Vagina (tissue), 2 donors: ENCODE results near the gene PARP9. TPM values are rescaled to one million over a fixed set of nuclear protein-coding genes. Genes with fewer than 3 reads are reported as not detected.

Experiments used
- DNase-seq, 2 donors: peaks; one replicate each; pipeline ENCODE4 v3.0.0-alpha.2; 2017; ENCODE audit errors: extremely low spot score in 2 of 2
- H3K27ac ChIP-seq: fragments of 200-600 bp; sonication (generic); one replicate; pipeline ENCODE4 v1.5.1; 2019
- H3K27me3 ChIP-seq: fragments of 200-600 bp; sonication (generic); one replicate; pipeline ENCODE4 v1.5.1; 2019
- H3K36me3 ChIP-seq, 2 donors: fragments of 200-600 bp; sonication (generic); one replicate each; pipeline ENCODE4 v1.5.1; 2017 to 2019
- H3K4me1 ChIP-seq: fragments of 200-600 bp; sonication (generic); one replicate; pipeline ENCODE4 v1.5.1; 2019
- H3K4me3 ChIP-seq, 2 donors: fragments of 200-600 bp; sonication (generic); 1 replicate in 1 of 2; 2 replicates in 1 of 2; pipeline ENCODE4 v1.5.1; 2016 to 2019
- H3K9me3 ChIP-seq: fragments of 200-600 bp; sonication (generic); one replicate; pipeline ENCODE4 v1.5.1; 2019
- POLR2A ChIP-seq, 2 donors: fragments of 450-650 bp; IDR thresholded peaks; one replicate each; pipeline ENCODE4 v1.6.1; 2017; ENCODE audit warnings: antibody characterized with exemption in 2 of 2, mild to moderate bottlenecking in 2 of 2, moderate library complexity in 2 of 2
- POLR2AphosphoS5 ChIP-seq, 2 donors: sonication (generic); formaldehyde crosslinking; IDR thresholded peaks; one replicate each; pipeline ENCODE4 v1.9.0; 2017; ENCODE audit warnings: antibody characterized with exemption in 2 of 2, mild to moderate bottlenecking in 2 of 2, low read depth in 1 of 2; ENCODE audit not compliant: insufficient read depth in 1 of 2
- intact Hi-C: fragments of 100-400 bp; cut with DNase I; formaldehyde crosslinking; loops from one replicate; pipeline ENCODE4 v1.15.1; 2023
- total RNA-seq: library from RNA; depleted of rRNA; stranded (reverse); fragments of >200 nt; gene quantifications from one replicate; pipeline ENCODE4 v1.2.3, GENCODE V29; 2016
- TF ChIP-seq, protein P1 (sequence below), 3 experiments: fragments of 450-650 bp in 2 of 3; fragments of 200-600 bp in 1 of 3; sonication (generic) in 1 of 3; IDR thresholded peaks; one replicate each; pipeline ENCODE4 v1.5.1; 2017 to 2019; ENCODE audit warnings: antibody characterized with exemption in 3 of 3, mild to moderate bottlenecking in 2 of 3, moderate library complexity in 2 of 3

Gene PARP9
- total RNA-seq, 1 donor from 2014 or later: 19.4 TPM

DNA sequence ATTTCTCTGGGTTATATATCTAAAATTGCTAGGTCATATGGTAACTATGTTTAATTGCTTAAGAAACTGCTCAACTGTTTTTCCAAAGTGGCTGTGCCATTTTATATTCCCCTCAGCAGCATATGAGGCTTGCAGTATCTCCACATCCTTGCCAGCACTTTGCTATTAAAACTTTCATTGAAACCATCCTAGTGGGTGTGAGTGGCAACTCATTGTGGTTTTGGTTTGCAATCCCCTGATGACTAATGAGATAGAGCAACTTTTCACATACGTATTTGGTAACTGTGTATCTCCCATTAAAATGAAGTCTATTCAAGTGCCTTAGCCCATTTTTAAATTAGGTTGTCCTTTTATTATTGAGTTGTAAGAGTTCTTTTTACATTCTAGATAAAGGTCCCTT is 66.7 kb downstream of the PARP9 start:
- peaks cover 0 to 31% of the 10 kb centered on the region in 2 donors for H3K36me3 ChIP-seq
- TF ChIP-seq, protein P1, sequence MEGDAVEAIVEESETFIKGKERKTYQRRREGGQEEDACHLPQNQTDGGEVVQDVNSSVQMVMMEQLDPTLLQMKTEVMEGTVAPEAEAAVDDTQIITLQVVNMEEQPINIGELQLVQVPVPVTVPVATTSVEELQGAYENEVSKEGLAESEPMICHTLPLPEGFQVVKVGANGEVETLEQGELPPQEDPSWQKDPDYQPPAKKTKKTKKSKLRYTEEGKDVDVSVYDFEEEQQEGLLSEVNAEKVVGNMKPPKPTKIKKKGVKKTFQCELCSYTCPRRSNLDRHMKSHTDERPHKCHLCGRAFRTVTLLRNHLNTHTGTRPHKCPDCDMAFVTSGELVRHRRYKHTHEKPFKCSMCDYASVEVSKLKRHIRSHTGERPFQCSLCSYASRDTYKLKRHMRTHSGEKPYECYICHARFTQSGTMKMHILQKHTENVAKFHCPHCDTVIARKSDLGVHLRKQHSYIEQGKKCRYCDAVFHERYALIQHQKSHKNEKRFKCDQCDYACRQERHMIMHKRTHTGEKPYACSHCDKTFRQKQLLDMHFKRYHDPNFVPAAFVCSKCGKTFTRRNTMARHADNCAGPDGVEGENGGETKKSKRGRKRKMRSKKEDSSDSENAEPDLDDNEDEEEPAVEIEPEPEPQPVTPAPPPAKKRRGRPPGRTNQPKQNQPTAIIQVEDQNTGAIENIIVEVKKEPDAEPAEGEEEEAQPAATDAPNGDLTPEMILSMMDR (IDR thresholded peaks at IDR 0.05): no peak
- TF ChIP-seq POLR2AphosphoS5 (IDR thresholded peaks at IDR 0.05; ENCODE audit: insufficient read depth in 1 of 2, low read depth in 1 of 2) (peak in 1 of 2 donors; percentile 41), POLR2A (IDR thresholded peaks at IDR 0.05) (no peak)
- intact Hi-C loops: no loop called here
- no peak for DNase-seq
- H3K9me3 ChIP-seq: no peaks in the 10 kb centered on the region
- peaks cover 11% of the 10 kb centered on the region for H3K4me1 ChIP-seq
- H3K27ac ChIP-seq: no peak overlapping the region
- H3K27me3 ChIP-seq: no peaks in the 10 kb centered on the region
- H3K4me3 ChIP-seq: no peak overlapping the region

DNA sequence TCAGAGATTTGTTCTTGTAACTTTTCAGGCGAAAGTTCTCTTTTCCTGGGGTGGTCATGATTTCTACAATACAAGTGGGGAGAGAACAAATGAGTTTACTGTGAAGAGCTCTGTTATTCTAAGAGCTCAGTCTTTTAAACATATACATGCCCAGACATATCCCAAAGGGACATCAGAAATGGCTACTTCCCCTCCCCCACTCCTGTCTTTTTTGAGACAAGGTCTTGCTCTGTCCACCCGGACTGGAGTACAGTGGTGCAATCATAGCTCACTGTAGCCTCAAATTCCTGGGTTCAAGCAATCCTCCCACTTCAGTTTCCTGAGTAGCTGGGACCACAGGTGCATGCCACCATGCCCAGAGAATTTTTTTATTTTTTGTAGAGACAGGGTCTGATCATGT is 67.6 kb downstream of the PARP9 start:
- H3K4me3 ChIP-seq: no peak overlapping the region
- H3K27me3 ChIP-seq: no peaks in the 10 kb centered on the region
- peaks cover 0 to 31% of the 10 kb centered on the region in 2 donors for H3K36me3 ChIP-seq
- TF ChIP-seq, protein P1 (IDR thresholded peaks at IDR 0.05): no peak
- TF ChIP-seq POLR2A (IDR thresholded peaks at IDR 0.05): no peak
- no peak for TF ChIP-seq POLR2AphosphoS5 (IDR thresholded peaks at IDR 0.05; ENCODE audit: insufficient read depth in 1 of 2, low read depth in 1 of 2)
- H3K4me1 ChIP-seq: peaks cover 11% of the 10 kb centered on the region
- intact Hi-C loops: no loop called here
- no peak overlapping the region for H3K27ac ChIP-seq
- no peak for DNase-seq
- H3K9me3 ChIP-seq: no peaks in the 10 kb centered on the region

DNA sequence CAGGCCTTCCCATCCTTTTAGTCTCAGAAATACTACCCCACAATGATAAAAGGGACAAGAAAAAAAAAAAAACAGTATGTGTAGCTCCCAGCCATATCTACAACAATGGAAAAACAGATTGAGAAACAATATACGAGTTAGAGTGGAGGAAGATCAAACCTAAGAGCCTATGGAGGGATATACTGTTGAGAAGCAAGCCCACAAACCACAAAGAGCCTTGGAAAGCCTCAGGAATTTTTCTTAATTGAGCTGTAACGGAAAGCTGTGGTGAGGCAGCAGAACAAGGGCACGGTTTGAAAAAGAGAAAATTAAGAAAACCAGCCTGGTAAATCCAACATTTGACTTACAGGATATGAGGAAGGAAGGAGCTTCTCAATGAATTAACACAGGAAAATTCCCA is 70.8 kb downstream of the PARP9 start:
- H3K27ac ChIP-seq: no peak overlapping the region
- no peak for TF ChIP-seq POLR2AphosphoS5 (IDR thresholded peaks at IDR 0.05; ENCODE audit: insufficient read depth in 1 of 2, low read depth in 1 of 2)
- TF ChIP-seq POLR2A (IDR thresholded peaks at IDR 0.05): no peak
- TF ChIP-seq, protein P1 (IDR thresholded peaks at IDR 0.05): no peak
- no peaks in the 10 kb centered on the region for H3K27me3 ChIP-seq
- no peak for DNase-seq
- H3K36me3 ChIP-seq: peaks cover 0 to 31% of the 10 kb centered on the region in 2 donors
- H3K4me3 ChIP-seq: no peak overlapping the region
- intact Hi-C loops: no loop called here
- H3K4me1 ChIP-seq: peaks cover 11% of the 10 kb centered on the region
- no peaks in the 10 kb centered on the region for H3K9me3 ChIP-seq

DNA sequence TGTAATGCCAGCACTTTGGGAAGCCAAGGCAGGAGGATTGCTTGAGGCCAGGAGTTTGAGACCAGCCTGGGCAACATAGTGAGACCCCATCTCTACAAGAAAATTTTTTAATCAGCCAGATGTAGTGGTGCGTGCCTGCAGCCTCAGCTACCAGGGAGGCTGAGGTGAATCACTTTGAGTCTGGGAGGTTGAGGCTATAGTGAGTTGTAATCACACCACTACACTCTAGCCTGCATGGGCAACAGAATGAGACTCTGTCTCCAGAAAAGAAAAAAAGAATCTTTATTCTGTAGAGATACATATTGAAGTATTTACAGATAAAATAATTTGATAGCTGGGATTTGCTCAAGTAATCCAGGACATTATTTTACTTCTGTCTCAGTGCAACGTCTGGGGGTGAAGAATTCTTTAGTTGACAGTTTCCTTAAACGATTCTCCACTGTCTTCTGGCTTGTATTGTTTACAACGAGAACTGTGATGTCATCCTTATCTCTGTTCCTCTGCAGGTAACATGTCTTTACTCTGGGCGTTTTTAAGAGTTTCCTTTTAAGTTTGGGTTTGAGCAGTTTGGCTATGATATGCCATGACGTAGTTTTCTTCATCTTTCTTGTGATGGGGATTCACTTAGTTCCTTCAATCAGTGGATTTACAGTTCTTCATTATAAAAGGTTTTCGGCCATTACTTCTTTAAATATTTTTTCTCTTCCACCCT is 75.7 kb downstream of the PARP9 start:
- no peaks in the 10 kb centered on the region for H3K27me3 ChIP-seq
- H3K36me3 ChIP-seq: peaks cover 0 to 3% of the 10 kb centered on the region in 2 donors
- DNase-seq: no peak
- H3K9me3 ChIP-seq: no peaks in the 10 kb centered on the region
- no peak overlapping the region for H3K27ac ChIP-seq
- intact Hi-C loops: no loop called here
- TF ChIP-seq, protein P1 (IDR thresholded peaks at IDR 0.05): no peak
- TF ChIP-seq POLR2AphosphoS5 (IDR thresholded peaks at IDR 0.05; ENCODE audit: insufficient read depth in 1 of 2, low read depth in 1 of 2) (no peak), POLR2A (IDR thresholded peaks at IDR 0.05) (no peak)
- no peak overlapping the region for H3K4me3 ChIP-seq
- peaks cover 3% of the 10 kb centered on the region for H3K4me1 ChIP-seq

DNA sequence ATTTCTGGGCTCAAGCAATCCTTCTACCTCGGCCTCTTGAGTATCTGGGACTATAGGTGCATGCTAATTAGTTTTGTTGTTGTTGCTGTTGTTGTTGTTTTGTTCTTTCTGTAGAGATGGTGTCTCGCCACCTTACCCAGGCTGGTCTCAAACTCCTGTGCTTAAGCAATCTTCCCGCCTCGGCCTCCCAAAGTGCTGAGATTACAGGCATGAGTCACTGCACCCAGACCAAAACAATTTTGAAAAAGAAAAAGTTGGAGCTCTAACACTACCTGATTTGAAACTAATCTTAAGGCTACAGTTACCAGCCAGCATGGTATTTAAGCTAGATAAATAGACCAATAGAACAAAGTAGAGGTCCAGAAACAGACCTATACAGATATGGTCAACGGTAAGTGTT is 79.1 kb downstream of the PARP9 start:
- intact Hi-C loops: no loop called here
- Histone ChIP-seq H3K4me3 (no peak overlapping the region), H3K9me3 (no peaks in the 10 kb centered on the region), H3K27me3 (no peaks in the 10 kb centered on the region), H3K27ac (no peak overlapping the region), H3K4me1 (peaks cover 17% of the 10 kb centered on the region), H3K36me3 (no peaks in the 10 kb centered on the region)
- DNase-seq: no peak
- TF ChIP-seq POLR2AphosphoS5 (IDR thresholded peaks at IDR 0.05; ENCODE audit: insufficient read depth in 1 of 2, low read depth in 1 of 2) (no peak), POLR2A (IDR thresholded peaks at IDR 0.05) (no peak)
- TF ChIP-seq, protein P1 (IDR thresholded peaks at IDR 0.05): no peak
